GM18526 (cell line): ENCODE results near the gene ACP7.

Source experiments
- POLR2A ChIP-seq: IDR thresholded peaks from 3 replicates; pipeline ENCODE4 v1.6.1; 2011; ENCODE audit not compliant: insufficient read length; ENCODE audit errors: extremely low read depth

ACP7 gene

DNA sequence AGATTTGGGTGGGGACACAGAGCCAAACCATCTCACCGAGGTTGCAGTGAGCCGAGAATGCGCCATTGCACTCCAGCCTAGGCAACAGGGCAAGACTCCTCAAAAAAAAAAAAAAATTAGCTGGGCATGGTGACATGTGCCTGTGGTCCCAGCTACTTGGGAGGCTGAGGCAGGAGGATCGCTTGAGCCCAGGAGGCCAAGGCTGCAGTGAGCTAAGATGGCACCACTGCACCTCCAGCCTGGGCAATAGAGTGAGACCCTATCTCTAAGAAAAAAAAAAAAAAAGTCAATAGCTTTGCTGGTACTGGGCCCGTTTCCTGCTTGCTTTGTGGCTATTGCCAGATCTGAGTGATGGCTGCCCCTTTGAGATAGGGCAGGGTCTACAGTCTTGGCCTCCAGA, 13.1 kb downstream of the ACP7 start:
- TF ChIP-seq POLR2A, result no peak

DNA sequence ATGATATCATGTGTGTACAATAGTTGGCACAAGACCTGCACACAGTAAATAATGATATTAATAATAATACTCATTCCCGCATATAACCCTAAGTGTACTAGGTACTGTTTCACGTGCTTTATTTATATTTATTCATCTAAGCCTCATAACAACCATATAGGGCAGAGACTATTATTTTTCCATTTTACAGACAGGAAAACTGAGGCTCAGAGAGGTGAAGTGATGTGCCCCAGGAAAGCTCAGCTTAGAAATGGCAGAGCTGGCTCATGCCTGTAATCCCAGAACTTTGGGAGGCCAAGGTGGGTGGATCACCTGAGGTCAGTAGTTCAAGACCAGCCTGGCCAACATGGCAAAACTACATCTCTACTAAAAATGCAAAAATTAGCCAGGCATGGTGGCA, 13.6 kb downstream of the ACP7 start:
- no peak for TF ChIP-seq POLR2A

DNA sequence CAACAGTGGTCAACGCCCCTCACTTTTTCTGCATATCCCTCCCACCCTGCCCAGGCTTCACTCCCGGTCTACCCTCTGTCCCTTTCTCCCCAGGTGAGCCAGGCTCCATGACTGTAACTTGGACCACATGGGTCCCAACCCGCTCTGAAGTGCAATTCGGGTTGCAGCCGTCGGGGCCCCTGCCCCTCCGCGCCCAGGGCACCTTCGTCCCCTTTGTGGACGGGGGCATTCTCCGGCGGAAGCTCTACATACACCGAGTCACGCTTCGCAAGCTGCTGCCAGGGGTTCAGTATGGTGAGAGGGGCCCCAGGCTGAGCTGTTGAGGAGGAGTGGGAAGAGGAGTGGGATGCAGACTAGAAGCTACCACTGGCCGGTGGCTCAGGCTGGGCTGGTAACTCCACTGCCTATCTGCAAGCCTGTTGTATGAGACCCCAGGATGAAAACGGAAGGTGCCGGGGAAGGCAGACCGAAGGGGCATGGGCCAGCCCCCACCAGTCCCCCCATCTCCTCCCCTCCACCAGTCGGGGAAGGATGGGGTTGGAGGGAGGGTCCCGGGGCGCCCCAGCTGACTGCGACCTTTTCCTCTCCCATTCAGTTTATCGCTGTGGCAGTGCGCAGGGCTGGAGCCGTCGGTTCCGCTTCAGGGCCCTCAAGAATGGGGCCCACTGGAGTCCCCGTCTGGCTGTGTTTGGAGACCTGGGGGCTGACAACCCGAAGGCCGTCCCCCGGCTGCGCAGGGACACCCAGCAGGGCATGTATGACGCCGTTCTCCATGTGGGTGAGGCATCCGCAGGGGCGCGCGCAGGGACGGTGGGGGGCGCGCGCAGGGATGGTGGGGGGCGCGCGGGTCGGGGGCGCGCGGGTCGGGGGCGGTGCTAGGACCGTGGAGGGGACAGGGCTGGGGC, 14.4 kb downstream of the ACP7 start:
- TF ChIP-seq POLR2A, result no peak

DNA sequence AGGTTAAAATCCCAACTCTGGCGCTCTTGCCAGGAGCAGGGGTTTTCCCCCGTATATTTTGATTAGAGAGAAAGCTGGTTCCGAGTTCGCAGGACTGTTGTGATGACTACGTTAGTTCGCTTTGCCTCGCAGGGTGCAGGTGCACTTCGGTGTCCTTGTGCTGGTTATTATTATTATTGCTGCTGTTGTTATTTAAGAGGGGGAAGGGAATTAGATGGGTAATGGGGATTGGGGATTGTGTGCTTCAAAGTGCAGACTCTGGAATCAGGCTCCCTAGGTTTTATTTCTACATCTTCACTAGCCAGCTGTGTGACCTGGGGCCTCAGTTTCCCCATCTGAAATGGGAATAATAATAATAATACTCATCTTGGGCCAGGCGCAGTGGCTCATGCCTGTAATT, 15.2 kb downstream of the ACP7 start:
- TF ChIP-seq POLR2A, result no peak

DNA sequence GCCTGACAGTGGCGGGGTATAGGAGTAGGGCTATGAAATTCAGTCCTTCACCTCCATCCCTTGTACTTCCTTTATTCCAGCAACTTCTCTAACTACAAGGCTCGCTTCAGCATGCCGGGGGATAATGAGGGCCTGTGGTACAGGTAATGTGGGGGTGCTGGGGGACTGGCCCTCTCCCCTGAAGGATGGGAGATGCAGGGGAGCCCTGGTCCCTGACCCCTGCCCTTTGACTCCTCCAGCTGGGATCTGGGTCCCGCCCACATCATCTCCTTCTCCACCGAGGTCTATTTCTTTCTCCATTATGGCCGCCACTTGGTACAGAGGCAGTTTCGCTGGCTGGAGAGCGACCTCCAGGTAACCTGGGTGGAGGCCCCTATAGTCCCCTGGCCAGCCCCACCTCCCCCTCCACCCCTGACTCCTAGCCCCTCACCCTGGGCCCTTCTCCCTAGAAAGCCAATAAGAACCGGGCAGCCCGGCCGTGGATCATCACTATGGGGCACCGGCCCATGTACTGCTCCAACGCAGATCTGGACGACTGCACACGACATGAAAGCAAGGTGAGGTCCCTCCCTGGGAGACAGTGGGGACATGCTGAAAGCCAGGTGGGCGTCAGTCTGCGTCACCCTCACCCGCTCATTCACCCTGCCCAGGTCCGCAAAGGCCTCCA, 16.5 kb downstream of the ACP7 start:
- TF ChIP-seq POLR2A, result no peak

DNA sequence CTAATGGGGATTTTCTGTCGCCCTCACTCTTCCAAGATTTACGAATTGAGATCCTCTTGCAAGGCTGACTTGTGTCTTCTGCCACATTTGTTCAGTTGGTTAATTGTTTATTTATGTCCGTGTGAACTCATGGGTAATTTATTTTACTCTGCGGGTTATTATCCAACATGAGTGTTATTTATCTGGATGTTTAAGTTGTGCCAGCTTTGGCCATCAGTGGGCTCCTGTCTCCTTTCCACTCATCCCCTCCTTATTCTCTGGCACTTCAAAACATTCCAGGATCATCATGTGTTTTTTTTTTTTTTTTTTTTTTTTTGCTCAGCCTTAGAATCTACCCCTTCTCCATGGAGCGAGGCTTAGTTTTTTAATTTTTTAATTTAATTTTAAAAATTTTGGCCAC, 19.0 kb downstream of the ACP7 start:
- no peak for TF ChIP-seq POLR2A

DNA sequence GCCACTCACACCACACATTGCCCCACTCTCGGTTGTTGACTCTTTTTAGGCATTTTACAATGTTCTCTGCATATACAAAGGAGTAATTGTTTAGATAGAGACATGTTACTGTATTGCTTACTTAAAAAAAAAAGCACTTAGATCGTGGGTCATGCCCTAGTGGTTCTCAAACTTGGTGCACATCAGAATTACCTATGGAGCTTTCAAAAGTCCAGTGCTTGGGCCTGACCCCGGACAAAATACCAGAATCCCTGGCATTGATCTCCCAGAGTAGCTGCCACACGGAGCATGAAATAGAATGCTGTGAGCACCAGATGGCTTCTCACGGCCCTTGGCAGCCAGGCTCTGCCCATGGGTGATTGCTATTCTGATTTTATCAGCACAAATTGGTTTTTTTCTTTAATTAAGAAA, 20.0 kb downstream of the ACP7 start:
- TF ChIP-seq POLR2A, result no peak

DNA sequence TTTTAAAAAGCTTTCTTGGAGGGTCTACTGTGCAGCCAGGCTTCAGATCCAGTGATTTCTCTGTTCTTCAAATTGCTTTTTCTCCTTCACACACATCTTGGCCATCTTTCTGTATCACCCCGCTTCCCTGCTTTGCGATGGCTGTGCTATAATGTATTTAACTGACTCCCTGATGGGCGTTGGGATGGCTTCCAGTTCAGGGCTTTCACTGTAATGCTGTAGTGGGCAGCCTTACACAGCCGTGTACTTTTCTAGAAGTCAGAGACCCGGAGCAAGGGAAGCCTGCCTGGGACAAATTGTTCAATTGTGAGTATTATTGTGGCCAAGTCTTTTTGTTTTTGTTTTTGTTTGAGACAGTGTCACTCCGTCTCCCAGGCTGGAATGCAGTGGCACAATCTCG, 22.0 kb downstream of the ACP7 start:
- no peak for TF ChIP-seq POLR2A

DNA sequence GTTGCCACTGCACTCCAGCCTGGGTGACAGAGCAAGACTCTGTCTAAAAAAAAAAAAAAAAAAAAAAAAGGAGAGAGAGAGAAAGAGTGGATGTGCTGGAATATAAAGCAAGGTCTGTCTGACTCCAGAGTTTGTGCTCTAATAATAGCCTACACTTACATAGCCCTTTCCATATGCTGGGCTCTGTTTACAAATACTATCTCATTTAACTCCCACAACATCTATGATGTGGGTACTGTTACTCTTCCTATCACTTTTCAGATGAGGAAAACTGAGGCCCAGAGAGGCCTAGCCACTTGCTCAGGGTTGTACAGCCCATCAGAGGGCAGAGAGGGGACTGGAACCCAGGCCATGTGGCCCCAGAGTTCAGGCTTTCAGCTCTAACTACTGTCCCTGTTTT, 25.5 kb downstream of the ACP7 start:
- no peak for TF ChIP-seq POLR2A

DNA sequence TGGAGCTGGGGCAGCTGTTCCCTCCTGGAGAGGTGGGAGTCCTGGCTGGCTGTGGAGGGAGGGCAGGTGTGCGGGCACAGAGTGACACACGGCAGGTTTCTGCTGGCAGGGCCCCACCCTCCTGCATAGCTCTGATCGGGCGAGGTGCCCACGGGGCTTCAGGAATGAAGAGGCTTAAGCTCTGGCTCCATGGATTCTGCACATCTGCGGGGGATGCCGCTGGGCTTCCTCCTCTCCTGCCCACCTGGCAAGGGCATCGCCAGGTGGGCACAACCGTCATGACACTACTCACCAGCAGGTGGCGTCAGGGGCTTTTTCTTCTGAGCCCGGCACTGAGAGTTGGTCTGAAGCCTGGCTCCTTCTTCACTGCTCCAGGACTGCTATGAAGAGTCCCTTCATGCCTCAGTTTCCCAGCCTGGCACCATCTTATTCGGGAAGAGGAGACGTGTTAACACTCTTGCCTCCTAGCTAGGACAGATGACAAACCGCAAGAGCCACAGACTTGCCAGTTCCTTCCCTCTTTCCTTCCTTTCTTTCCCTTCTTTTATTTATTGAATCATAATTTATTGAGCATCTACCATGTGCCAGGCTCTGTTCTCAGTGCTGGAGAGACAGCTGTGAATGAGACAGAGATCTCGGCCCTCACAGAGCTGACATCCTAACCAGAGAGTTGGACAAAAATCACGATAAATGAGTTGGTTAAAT, 26.2 kb downstream of the ACP7 start:
- TF ChIP-seq POLR2A, result no peak

DNA sequence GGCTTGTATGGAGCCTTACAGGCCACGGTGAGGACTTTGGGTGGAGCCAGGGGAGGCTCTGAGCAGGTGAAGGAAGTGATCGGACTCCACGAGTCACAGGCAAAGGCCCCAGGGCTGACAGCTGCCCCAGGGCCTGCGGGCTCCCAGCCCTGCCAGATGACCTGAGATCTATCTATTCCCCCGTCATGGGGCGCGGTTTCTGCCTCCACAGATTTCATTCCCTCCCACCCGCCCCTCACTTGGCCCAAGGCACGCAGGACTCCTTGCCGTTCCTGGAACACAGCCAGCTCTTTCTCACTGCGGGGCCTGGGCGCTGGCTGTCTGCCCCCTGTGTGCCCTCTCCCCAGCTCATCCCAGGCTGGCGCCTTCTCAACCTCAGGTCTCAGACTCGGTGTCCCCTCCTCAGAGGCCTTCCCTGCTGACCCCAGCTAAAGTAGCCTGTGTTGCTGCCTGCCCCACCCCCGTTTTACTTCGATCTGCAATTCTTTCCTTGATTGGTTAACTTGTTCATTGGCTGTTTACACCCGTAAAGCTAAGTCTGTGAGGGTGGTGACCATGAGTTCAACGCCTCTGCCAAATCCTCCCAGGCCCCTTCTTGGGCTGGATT, 27.5 kb downstream of the ACP7 start:
- no peak for TF ChIP-seq POLR2A

DNA sequence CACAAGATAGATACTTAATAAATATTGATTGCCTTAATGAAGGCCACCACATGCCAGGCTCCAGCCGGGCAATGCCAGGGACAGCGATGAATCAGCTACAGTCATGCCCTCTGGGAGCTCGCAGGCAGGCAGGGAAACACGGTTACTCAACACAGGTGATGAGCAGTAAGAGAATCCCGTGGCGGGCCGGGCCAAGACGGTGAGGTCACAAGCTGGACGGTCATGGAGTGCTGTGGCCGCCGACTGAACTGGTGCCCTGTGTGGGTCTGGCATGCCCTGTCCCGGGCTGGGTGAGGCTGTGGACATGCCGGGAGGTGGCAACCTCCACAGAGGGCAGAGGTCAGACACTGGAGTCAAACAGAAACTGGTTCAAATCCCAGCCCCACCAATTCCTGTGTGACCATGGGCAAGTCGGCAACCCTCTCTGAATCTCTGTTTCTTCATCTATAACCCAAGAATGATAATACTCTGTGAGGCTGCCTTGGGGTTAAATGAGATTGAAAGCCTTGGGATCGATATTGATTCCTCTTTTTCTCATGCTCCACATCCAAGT, 28.2 kb downstream of the ACP7 start:
- no peak for TF ChIP-seq POLR2A

DNA sequence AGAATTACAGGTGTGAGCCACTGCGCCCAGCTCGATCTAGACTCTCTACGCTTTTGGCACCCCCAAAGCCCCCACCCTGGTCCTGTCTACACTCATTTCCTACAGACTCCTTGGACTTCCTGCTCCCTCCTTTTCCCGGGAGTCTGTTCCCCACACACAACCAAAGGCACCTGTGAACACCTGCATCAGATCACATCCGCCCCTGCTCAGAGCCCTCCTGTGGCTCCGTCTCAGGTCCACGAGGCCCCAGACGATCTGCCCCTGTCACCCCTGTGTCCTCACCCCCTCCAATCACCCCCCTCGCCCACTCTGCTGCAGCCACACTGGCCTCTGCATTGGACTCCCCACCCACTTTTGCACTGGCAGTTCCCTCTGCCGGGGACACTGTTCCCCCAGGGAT, 29.0 kb downstream of the ACP7 start:
- no peak for TF ChIP-seq POLR2A

DNA sequence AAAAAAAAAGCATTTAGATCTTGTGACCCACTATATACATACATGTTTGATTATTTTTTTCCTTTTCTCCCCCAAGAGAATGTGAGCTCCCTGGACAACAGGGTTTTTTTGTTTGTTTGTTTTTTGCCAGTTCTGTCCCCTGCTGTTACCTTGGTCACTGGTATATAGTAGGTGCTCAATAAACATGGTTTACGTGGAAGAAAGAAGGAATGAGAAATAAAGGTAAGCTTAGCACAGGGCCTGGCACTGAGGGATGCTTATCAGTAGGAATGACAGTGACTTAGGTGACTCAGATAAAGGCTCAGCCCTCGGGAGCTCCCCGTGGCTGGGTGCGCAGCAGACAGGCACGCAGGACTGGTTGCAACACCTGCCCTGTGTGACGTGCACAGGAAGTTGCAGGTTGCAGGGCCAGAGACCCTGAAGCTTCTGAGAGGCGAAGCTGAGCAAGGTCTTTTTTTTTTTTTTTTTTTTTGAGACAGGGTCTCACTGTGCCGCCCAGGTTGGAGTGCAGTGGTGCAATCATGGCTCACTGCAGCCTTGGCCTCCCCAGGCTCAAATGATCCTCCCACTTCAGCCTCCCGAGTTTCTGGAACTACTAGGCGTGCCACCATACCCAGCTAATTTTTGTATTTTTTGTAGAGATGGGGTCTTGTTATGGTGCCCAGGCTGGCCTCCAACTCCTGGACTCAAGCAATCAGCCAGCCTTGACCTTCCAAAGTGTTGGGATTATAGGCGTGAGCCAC, 31.1 kb downstream of the ACP7 start:
- TF ChIP-seq POLR2A, result no peak

DNA sequence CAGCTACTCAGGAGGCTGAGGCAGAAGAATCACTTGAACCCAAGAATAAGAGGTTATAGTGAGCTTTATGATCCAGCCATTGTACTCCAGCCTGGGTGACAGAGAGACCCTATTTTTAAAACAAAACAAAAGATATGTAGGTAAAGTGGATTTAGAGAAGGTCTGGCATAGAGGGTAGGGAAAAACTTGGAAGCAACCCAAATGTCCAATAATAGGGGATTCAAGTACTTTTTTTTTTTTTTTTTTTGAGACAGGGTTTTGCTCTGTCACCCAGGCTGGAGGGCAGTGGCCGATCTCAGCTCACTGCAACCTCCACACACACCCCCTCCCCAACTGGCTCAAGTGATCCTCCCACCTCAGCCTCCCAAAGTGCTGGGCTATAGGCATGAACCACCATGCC, 35.7 kb downstream of the ACP7 start:
- TF ChIP-seq POLR2A, result no peak
